Spinal cord (tissue), 10 donors: Measurements from ENCODE around the gene CLN6. TPM values are rescaled to one million over a fixed set of nuclear protein-coding genes. Genes with fewer than 3 reads are reported as not detected.

Experiments
- DNase-seq, 6 donors: peaks; one replicate each; pipeline versions ENCODE4 v3.0.0 to v3.0.0-alpha.2; 2013 to 2015; ENCODE audit warnings: low spot score in 6 of 6, low read depth in 4 of 6
- H3K27ac ChIP-seq: one replicate; pipeline ENCODE4 v1.5.1; 2013; ENCODE audit warnings: low read depth, low read length, control low read depth
- H3K27me3 ChIP-seq: one replicate; pipeline ENCODE4 v1.6.1; 2013; ENCODE audit warnings: low read length; ENCODE audit not compliant: control insufficient read depth, insufficient read depth
- H3K36me3 ChIP-seq: one replicate; pipeline ENCODE4 v1.6.1; 2013; ENCODE audit warnings: low read length; ENCODE audit not compliant: control insufficient read depth, insufficient read depth
- H3K4me1 ChIP-seq: one replicate; pipeline ENCODE4 v1.6.1; 2013; ENCODE audit warnings: low read length; ENCODE audit not compliant: control insufficient read depth, insufficient read depth
- H3K4me3 ChIP-seq: one replicate; pipeline ENCODE4 v1.5.1; 2013; ENCODE audit warnings: low read depth, low read length, control low read depth
- H3K9me3 ChIP-seq: one replicate; pipeline ENCODE4 v1.6.1; 2013; ENCODE audit warnings: low read length; ENCODE audit not compliant: control insufficient read depth, insufficient read depth
- WGBS: methylation state at CpG from one replicate; pipeline ENCODE4 v1.1.5; 2013; ENCODE audit warnings: missing lambda C conversion rate; ENCODE audit not compliant: insufficient coverage; 5-methylcytosine and 5-hydroxymethylcytosine counted together
- polyA plus RNA-seq, 2 donors: library from polyadenylated mRNA; unstranded; fragments of 120-200 nt; gene quantifications; one replicate each; pipeline ENCODE4 v1.2.1, GENCODE V29; 2013; ENCODE audit not compliant: insufficient read length in 2 of 2
- total RNA-seq, 2 donors: library from RNA; depleted of rRNA in 1 of 2; stranded (reverse); fragments of 120-200 nt in 1 of 2; fragments of >200 nt in 1 of 2; gene quantifications; one replicate each; pipeline versions ENCODE4 v1.2.3 to v1.2.4, GENCODE V29; 2013 to 2014
- donor health status: healthy.

Gene CLN6
- total and polyA plus RNA-seq, 4 donors = 7.7 to 25.3 (median 13.7) TPM

DNA sequence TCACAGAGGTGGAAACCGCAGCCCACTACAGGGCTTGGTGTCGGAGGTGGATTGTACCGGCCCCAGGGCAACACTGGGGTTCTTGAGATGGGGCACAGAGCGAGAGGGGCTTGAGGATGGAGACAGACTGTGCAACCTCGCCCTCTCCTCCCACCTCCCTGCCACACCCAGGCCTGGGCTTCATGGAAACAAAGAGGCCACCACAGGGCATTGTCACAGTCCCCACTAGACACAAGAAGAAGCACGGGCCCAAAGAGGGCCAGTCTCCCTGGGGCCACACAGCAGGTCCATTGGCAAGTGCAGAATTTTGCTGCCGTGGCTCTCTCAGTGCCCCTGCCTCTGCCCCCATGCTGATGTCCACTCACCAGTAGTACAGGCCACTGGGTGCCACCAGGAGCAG is 20.3 kb downstream of the CLN6 start:
- 72% methylated on average over 2 of the region's 7 CpGs for WGBS
- H3K4me1 ChIP-seq = peaks cover 46% of the 10 kb centered on the region
- no peak for DNase-seq

DNA sequence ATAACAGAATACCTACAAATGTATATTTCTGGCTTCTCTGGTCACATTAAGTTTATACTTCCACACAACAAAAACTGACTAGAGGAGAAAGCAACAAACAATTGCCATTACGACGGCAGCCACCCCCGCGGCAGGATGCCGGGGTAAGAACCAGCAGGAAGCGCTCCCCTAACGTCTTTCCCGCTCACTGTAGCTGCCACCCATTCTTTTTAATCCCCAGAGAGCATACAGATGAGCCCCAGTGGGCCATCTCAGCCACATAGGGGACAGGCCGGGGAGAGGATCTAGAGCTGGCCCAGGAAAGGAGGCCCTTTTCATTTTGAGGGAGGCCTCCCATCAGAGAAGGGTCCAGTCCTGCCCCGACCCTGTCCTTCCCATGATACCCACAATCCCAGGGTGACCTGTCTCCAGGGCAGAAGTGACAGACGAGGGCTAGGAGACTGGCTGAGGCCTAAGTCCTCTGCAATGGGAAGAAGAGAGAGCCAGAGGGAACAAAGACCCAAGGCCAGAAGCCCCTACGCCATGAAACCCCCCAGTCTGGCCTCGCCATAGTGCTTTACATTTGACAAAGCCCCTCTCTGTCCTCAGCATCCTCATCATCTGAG is 20.8 kb downstream of the CLN6 start:
- peaks cover 18% of the 10 kb centered on the region for H3K36me3 ChIP-seq
- H3K27ac ChIP-seq = no peak overlapping the region
- H3K27me3 ChIP-seq = no peaks in the 10 kb centered on the region
- DNase-seq = no peak
- no peak overlapping the region for H3K4me3 ChIP-seq
- H3K4me1 ChIP-seq = peaks cover 51% of the 10 kb centered on the region
- WGBS = 53% methylated on average over 9 of the region's 13 CpGs
- no peaks in the 10 kb centered on the region for H3K9me3 ChIP-seq

More for the DNA sequence above, 20.3 kb downstream of the CLN6 start:
- Histone ChIP-seq H3K27ac (no peak overlapping the region), H3K4me3 (no peak overlapping the region), H3K27me3 (no peaks in the 10 kb centered on the region), H3K36me3 (peaks cover 23% of the 10 kb centered on the region), H3K9me3 (no peaks in the 10 kb centered on the region)

- no peaks in the 10 kb centered on the region for H3K9me3 ChIP-seq
- no peaks in the 10 kb centered on the region for H3K27me3 ChIP-seq
- no peak for DNase-seq
- no peak overlapping the region for H3K4me3 ChIP-seq
- WGBS = 71% methylated on average over 16 of the region's 16 CpGs
- H3K36me3 ChIP-seq = peaks cover 17% of the 10 kb centered on the region
- H3K27ac ChIP-seq = no peak overlapping the region
- peaks cover 51% of the 10 kb centered on the region for H3K4me1 ChIP-seq
These were observed 21.4 kb downstream of the CLN6 start for GRCh38 chr15:68208136-68208535.

- H3K4me3 ChIP-seq = no peak overlapping the region
- 92% methylated on average over 7 of the region's 12 CpGs for WGBS
- no peaks in the 10 kb centered on the region for H3K9me3 ChIP-seq
- DNase-seq = no peak
- H3K27ac ChIP-seq = no peak overlapping the region
- peaks cover 51% of the 10 kb centered on the region for H3K4me1 ChIP-seq
- H3K36me3 ChIP-seq = peaks cover 17% of the 10 kb centered on the region
- no peaks in the 10 kb centered on the region for H3K27me3 ChIP-seq
These were observed 22.2 kb downstream of the CLN6 start for GRCh38 chr15:68207176-68207935.

DNA sequence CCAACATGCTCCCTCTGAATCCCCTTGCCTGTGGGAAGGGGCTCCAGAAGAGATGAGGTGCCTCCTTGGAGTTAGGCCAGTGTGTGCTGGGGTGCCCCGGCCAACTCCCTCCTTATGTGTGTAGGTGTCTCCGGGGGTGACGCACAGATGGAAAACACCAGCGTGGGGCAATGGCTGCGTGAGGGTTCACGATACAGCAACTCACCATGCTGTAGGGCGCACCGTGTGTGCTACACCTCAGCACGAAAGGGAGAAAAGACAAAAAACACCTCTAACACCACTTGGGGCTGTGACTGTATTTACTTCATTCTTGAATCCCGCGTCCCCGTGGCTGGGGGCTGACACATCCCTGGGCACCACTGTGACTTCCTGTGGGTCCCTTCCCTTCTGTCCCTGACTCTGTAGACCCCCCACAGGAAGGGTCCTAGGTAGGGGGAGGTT is 22.8 kb downstream of the CLN6 start:
- 95% methylated on average over 9 of the region's 12 CpGs for WGBS
- Histone ChIP-seq H3K9me3 (no peaks in the 10 kb centered on the region), H3K27ac (no peak overlapping the region), H3K4me1 (peaks cover 51% of the 10 kb centered on the region), H3K4me3 (no peak overlapping the region), H3K36me3 (peaks cover 17% of the 10 kb centered on the region), H3K27me3 (no peaks in the 10 kb centered on the region)
- DNase-seq = no peak

DNA sequence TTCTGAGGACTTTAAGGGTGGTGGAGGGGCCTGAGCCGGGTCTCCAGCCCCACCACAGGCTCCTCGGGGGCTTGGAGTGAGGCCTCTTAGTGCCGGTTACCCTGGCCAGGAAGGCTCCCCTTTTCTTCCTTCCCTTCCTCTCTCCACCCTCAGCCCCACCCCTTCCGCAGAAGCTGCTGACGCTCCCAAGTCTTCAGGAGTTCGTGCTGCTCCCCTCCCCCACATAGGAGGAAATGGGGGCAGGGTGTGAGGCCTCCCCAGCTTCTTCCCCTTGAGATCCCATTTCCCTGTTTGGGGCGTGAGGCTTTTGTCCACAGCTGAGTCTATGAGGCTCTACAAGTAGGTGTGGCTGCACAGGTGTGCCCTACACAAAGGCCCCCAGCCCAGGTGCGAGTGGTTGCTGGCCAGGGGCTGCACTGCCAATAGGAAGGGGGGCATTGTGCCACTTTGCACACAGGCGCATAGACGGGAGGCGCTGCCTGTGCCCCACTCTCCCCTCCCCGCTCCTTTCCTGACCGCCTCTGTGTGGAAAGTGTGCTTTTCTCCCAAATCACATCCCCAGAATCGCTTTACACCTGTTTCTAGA is 23.5 kb downstream of the CLN6 start:
- no peaks in the 10 kb centered on the region for H3K27me3 ChIP-seq
- H3K27ac ChIP-seq = no peak overlapping the region
- H3K4me3 ChIP-seq = no peak overlapping the region
- no peaks in the 10 kb centered on the region for H3K9me3 ChIP-seq
- H3K4me1 ChIP-seq = peaks cover 46% of the 10 kb centered on the region
- no peak for DNase-seq
- H3K36me3 ChIP-seq = peaks cover 12% of the 10 kb centered on the region
- 57% methylated on average over 6 of the region's 14 CpGs for WGBS

DNA sequence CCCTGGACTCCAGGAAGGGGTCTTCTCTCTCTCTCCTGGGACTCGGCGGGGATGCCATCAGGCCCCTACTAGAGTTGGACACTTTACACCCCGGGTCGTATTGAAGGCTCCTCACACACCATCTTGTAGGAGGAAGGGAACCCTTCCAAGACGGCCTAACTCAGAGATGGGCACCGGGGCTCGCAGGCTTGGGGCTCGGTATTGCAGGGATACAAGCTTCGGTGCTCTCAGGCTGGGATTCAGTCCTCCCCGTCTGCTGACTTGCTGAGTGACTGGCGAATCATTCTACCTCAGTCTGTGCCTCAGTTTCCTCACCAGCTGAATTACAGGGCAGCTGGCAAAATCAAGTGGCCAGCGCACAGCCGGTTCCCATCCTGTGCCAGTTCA is 24.0 kb downstream of the CLN6 start:
- WGBS = 83% methylated on average over 8 of the region's 13 CpGs
- H3K9me3 ChIP-seq = no peaks in the 10 kb centered on the region
- no peak for DNase-seq
- H3K4me3 ChIP-seq = no peak overlapping the region
- H3K36me3 ChIP-seq = peaks cover 12% of the 10 kb centered on the region
- no peak overlapping the region for H3K27ac ChIP-seq
- H3K4me1 ChIP-seq = peaks cover 46% of the 10 kb centered on the region
- H3K27me3 ChIP-seq = no peaks in the 10 kb centered on the region

- Histone ChIP-seq H3K9me3 (no peaks in the 10 kb centered on the region), H3K27ac (peak within 1 kb of the TSS; percentile 52), H3K4me1 (peaks cover 46% of the 10 kb centered on the region), H3K27me3 (no peaks in the 10 kb centered on the region), H3K4me3 (no peak within 1 kb of the TSS), H3K36me3 (peaks cover 12% of the 10 kb centered on the region)
- peak in 3 of 6 donors; percentile 35 to 77 (median 61) for DNase-seq
- 37% methylated on average over 15 of the region's 16 CpGs for WGBS
These were observed 24.6 kb downstream of the CLN6 start, which contains the start of gene CALML4 for GRCh38 chr15:68204776-68205557. CALML4 (minus strand) TSS chr15:68205332; CDS start chr15:68205247, 85 bp downstream.

DNA sequence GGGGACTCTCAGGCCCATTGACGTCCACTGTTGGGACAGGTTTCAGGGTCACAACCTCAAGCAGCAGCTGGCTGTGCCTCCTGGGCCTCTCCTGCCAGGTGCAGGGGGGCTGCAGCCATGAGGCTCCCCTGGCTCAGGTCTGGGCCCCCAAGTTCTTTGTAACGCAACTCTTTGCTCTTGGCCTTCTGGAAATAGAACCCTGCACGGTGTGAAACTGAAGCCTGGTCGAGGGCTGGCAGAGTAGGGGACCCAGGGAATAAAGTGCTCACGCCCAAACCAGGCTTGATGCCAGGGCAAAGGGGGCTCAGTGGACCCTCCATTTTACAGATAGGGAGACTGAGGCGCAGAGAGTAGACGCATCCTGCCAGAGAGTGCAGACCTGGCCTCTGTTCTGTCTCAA is 25.2 kb downstream of the CLN6 start:
- no peak for DNase-seq
- Histone ChIP-seq H3K36me3 (peaks cover 12% of the 10 kb centered on the region), H3K9me3 (no peaks in the 10 kb centered on the region), H3K27ac (no peak overlapping the region), H3K4me3 (no peak overlapping the region), H3K27me3 (no peaks in the 10 kb centered on the region), H3K4me1 (peaks cover 52% of the 10 kb centered on the region)
- WGBS = 96% methylated on average over 7 of the region's 7 CpGs
